Endothelial cell (in vitro differentiated cells): ENCODE measurements around the gene ABHD1. TPM values are rescaled to one million over a fixed set of nuclear protein-coding genes. Genes with fewer than 3 reads are reported as not detected.
A peak's percentile ranks its signal among the peaks of the same experiment; 100 is the strongest.

Source experiments
- DNase-seq: peaks from one replicate; pipeline ENCODE4 v3.0.0; 2021; ENCODE audit warnings: low spot score
- H3K27ac Mint-ChIP-seq: one replicate; pipeline ENCODE4 v1.8.0; 2021; ENCODE audit warnings: mixed read lengths, inconsistent platforms; ENCODE audit not compliant: unreplicated experiment
- H3K27me3 Mint-ChIP-seq: one replicate; pipeline ENCODE4 v1.8.0; 2021; ENCODE audit warnings: mild to moderate bottlenecking, moderate library complexity, mixed read lengths, inconsistent platforms; ENCODE audit not compliant: unreplicated experiment
- H3K36me3 Mint-ChIP-seq: one replicate; pipeline ENCODE4 v1.8.0; 2021; ENCODE audit warnings: mild to moderate bottlenecking, low read depth, mixed read lengths, inconsistent platforms; ENCODE audit not compliant: unreplicated experiment
- H3K4me1 Mint-ChIP-seq: one replicate; pipeline ENCODE4 v1.8.0; 2021; ENCODE audit warnings: mild to moderate bottlenecking, mixed read lengths, inconsistent platforms; ENCODE audit not compliant: unreplicated experiment
- H3K4me3 Mint-ChIP-seq: one replicate; pipeline ENCODE4 v1.8.0; 2021; ENCODE audit warnings: mild to moderate bottlenecking, mixed read lengths, inconsistent platforms; ENCODE audit not compliant: unreplicated experiment
- H3K9me3 Mint-ChIP-seq: one replicate; pipeline ENCODE4 v1.8.0; 2021; ENCODE audit warnings: mixed read lengths, inconsistent platforms; ENCODE audit not compliant: unreplicated experiment
- total RNA-seq: library from RNA; stranded (reverse); fragmentation: NEBNext Ultra II Directional; extraction: Animal tissue kit (Norgen Biotek cat#: 25700); gene quantifications from one replicate; pipeline ENCODE4 v1.2.1, GENCODE V29; 2021; ENCODE audit not compliant: unreplicated experiment
- TF ChIP-seq, protein P1 (sequence below): fragments of 200-600 bp; sonication (generic); IDR thresholded peaks from one replicate; pipeline ENCODE4 v1.5.0; 2021; ENCODE audit warnings: antibody characterized with exemption; ENCODE audit not compliant: unreplicated experiment

ABHD1 gene
- total RNA-seq, 1 donor from 2014 or later, result 0.31 TPM

DNA sequence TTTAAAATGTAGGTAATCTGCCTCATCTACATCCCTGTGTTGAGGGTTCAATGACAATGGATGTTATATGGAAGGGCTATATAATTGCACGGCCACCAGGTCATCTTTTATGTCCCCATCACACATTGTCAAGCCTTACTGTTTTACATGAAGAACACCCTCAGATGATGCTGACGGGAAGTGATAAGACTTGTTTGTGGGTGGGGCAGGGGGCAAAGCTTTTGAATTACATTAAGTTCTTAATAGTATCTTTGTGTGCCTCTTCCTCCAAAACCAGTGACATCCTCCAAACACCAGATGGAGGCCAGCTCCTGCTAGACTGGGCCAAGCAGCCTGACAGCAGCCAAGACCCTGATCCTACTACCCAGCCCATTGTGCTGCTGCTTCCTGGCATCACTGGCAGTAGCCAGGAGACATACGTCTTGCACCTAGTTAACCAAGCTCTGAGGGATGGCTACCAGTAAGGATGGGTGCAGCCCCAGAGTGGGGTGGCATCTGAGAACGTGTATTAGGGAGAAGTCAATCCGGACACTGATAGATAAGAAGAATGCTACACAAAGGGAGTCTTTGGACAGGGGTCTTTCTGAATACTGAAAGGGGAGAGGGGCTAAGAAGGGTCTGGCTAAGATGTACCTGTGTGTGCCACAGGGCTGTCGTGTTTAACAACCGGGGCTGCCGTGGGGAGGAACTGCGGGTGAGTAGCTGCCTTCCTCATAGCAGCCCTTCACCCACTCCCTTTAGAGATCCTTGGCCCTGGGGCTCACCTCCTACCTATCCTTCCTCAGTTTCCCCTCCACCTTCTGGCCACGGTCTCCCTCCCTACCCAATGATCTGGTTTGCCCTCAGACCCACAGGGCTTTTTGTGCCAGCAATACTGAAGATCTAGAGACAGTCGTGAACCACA, 5.3 kb downstream of the ABHD1 start:
- peaks cover 8% of the 10 kb centered on the region for H3K27me3 Mint-ChIP-seq
- peaks cover 11% of the 10 kb centered on the region for H3K4me1 Mint-ChIP-seq
- H3K9me3 Mint-ChIP-seq, result no peaks in the 10 kb centered on the region
- TF ChIP-seq, protein P1, sequence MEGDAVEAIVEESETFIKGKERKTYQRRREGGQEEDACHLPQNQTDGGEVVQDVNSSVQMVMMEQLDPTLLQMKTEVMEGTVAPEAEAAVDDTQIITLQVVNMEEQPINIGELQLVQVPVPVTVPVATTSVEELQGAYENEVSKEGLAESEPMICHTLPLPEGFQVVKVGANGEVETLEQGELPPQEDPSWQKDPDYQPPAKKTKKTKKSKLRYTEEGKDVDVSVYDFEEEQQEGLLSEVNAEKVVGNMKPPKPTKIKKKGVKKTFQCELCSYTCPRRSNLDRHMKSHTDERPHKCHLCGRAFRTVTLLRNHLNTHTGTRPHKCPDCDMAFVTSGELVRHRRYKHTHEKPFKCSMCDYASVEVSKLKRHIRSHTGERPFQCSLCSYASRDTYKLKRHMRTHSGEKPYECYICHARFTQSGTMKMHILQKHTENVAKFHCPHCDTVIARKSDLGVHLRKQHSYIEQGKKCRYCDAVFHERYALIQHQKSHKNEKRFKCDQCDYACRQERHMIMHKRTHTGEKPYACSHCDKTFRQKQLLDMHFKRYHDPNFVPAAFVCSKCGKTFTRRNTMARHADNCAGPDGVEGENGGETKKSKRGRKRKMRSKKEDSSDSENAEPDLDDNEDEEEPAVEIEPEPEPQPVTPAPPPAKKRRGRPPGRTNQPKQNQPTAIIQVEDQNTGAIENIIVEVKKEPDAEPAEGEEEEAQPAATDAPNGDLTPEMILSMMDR, result no peak
- DNase-seq, result no peak
- peaks cover 19% of the 10 kb centered on the region for H3K36me3 Mint-ChIP-seq
- no peak overlapping the region for H3K4me3 Mint-ChIP-seq
- no peak overlapping the region for H3K27ac Mint-ChIP-seq

DNA sequence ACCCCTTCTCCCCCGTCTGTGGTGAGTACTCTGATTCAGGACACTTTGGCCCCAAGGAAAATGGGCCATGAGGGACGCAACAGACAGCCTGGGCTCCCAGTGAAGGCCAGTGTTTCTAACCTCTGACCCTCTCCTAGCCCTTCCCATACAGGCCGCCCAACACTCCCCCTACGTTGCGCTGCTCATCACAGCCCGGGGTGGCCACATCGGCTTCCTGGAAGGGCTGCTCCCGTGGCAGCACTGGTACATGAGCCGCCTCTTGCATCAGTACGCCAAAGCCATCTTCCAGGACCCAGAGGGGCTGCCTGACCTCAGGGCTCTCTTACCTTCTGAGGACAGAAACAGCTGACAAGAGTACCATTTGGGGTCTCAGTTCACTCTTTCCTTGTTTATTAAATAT, 6.8 kb downstream of the ABHD1 start:
- Mint-ChIP-seq H3K27me3 (peaks cover 5% of the 10 kb centered on the region), H3K4me3 (no peak overlapping the region), H3K27ac (no peak overlapping the region), H3K36me3 (peaks cover 19% of the 10 kb centered on the region), H3K9me3 (no peaks in the 10 kb centered on the region), H3K4me1 (peaks cover 11% of the 10 kb centered on the region)
- DNase-seq, result no peak
- TF ChIP-seq, protein P1, result no peak

DNA sequence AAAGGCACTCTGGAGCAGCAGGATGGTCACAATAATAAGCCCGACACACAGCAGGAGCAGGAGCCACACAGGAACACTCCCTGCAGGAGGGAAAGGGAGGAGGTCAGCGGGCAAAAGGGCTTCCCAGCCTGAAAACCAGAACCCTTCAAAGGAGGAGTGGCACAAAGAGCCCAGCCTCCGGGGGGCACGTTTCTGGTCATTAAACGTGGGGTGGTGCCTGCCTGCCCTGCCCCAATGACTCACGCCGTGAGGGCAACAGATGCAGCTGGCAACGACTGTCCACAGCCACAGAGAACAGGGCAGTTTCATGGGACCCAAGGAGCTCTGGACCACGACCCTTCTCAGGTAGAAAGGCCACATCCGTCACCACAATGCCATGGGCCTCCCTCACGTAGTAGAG, 7.8 kb downstream of the ABHD1 start:
- no peak for DNase-seq
- H3K4me1 Mint-ChIP-seq, result peaks cover 11% of the 10 kb centered on the region
- H3K4me3 Mint-ChIP-seq, result no peak overlapping the region
- H3K9me3 Mint-ChIP-seq, result no peaks in the 10 kb centered on the region
- no peak overlapping the region for H3K27ac Mint-ChIP-seq
- peaks cover 19% of the 10 kb centered on the region for H3K36me3 Mint-ChIP-seq
- peaks cover 5% of the 10 kb centered on the region for H3K27me3 Mint-ChIP-seq
- TF ChIP-seq, protein P1, result no peak

DNA sequence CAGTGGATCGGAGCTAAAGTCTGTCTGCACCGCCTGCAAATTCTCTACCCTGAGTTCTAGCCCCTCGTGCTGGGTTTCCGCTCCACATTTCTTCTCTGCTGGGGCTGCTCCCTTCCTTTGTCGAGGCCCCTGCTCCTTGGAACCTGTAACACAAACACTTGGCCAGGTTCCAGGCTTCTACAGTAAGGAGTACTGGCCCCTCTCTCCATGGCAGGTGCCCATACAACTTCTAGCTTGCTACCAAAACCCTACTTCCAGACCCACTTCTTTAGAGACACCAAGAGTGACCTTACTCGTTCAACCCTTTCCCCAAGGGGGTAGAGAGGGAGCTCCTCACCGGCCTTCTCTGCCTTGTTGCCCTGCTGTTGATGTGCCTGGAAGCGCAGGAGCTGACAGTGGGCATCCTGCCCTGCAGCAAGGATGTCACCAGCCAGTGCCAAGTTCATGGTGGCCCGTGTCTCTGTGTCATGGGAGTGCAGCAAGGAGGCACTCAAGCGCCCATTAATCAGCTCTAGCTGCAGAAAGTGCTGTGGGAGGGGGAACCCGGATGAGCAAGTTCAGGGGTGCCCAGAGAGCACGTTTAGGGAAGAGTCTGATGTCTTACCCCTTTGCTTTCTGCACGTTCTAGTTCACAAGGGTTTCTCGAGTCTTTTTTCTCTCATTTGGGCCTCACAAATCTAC, 9.7 kb downstream of the ABHD1 start:
- Mint-ChIP-seq H3K4me1 (peaks cover 11% of the 10 kb centered on the region), H3K27ac (no peak overlapping the region), H3K27me3 (peaks cover 7% of the 10 kb centered on the region), H3K36me3 (peaks cover 19% of the 10 kb centered on the region), H3K4me3 (peak overlapping the region; percentile 97), H3K9me3 (no peaks in the 10 kb centered on the region)
- TF ChIP-seq, protein P1, result no peak
- no peak for DNase-seq
